Measurements from ENCODE around the gene KCNF1.

Gene KCNF1

DNA sequence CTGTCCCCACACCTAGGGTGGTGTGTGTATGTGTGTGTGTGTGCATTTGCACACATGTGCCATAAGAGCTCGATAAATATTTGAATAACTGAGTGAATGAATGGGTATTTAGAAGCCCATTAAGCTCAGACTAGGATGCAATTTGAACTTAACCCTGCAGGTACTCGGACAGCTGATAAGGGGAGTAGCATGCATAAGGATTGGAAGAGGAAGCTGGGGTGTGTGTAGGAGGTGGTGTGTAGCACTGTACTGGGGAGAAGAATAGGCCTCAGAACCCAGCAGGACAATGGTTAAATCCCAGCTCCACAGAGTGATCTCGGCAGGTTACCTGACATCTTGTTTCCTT lies 1.8 kb upstream of the KCNF1 start:
- Histone ChIP-seq H3K27me3 (ENCODE audit: control insufficient read depth, insufficient read depth, low read length) (peaks cover 45% of the 10 kb centered on the region), H3K9ac (ENCODE audit: low read length) (no peak overlapping the region), H3K9me3 (ENCODE audit: control insufficient read depth, low read length) (no peaks in the 10 kb centered on the region), H3K36me3 (ENCODE audit: control insufficient read depth, insufficient read depth, low read length) (no peaks in the 10 kb centered on the region), H3K4me3 (ENCODE audit: low read length) (no peak overlapping the region), H3K4me1 (ENCODE audit: control insufficient read depth, insufficient read depth, low read length) (peaks cover 6% of the 10 kb centered on the region)

DNA sequence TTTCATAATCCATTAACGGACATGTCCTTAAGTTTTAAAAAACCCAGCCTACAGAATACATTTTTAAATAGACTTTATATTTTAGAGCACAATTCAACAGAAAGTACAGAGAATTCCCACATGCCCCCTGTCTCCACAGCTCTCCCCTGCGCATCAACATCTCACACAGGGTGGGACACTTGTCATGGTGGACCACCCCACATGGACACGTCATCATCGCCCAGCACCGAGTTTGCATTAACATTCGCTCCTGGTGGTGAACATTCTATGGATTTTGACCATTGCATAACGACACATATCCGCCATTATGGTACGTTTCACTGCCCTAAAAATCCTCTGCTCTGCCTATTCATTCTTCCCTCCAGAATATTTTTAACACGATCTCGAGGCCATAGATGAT lies 1.1 kb upstream of the KCNF1 start:
- H3K36me3 ChIP-seq (ENCODE audit: control insufficient read depth, insufficient read depth, low read length), result no peaks in the 10 kb centered on the region
- H3K9ac ChIP-seq (ENCODE audit: low read length), result no peak overlapping the region
- no peak overlapping the region for H3K4me3 ChIP-seq (ENCODE audit: low read length)
- H3K27me3 ChIP-seq (ENCODE audit: control insufficient read depth, insufficient read depth, low read length), result peaks cover 49% of the 10 kb centered on the region
- H3K9me3 ChIP-seq (ENCODE audit: control insufficient read depth, low read length), result no peaks in the 10 kb centered on the region
- H3K4me1 ChIP-seq (ENCODE audit: control insufficient read depth, insufficient read depth, low read length), result peaks cover 6% of the 10 kb centered on the region

DNA sequence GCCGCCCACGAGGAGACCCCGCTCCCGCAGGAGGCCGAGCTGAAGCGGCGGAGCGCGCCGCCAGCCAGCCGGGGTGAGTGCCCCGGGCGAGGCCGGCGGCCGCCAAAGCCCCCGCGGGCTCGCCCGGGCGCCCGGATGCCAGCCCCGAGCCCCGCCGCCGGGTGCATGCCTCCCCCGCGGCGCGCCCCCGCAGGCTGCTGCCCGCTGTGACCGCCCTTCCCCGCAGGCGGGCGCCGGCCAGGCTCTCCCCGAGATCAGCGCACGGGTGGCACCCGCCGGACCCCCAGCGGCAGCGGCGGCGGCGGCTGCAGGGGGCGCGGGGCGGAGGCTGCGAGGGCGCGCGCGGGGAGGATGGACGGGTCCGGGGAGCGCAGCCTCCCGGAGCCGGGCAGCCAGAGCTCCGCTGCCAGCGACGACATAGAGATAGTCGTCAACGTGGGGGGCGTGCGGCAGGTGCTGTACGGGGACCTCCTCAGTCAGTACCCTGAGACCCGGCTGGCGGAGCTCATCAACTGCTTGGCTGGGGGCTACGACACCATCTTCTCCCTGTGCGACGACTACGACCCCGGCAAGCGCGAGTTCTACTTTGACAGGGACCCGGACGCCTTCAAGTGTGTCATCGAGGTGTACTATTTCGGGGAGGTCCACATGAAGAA lies 470 bp downstream of the KCNF1 start:
- Histone ChIP-seq H3K9me3 (ENCODE audit: control insufficient read depth, low read length) (no peaks in the 10 kb centered on the region), H3K27me3 (ENCODE audit: control insufficient read depth, insufficient read depth, low read length) (peaks cover 52% of the 10 kb centered on the region), H3K4me3 (ENCODE audit: low read length) (no peak overlapping the region), H3K9ac (ENCODE audit: low read length) (no peak overlapping the region), H3K4me1 (ENCODE audit: control insufficient read depth, insufficient read depth, low read length) (peaks cover 6% of the 10 kb centered on the region), H3K36me3 (ENCODE audit: control insufficient read depth, insufficient read depth, low read length) (no peaks in the 10 kb centered on the region)

DNA sequence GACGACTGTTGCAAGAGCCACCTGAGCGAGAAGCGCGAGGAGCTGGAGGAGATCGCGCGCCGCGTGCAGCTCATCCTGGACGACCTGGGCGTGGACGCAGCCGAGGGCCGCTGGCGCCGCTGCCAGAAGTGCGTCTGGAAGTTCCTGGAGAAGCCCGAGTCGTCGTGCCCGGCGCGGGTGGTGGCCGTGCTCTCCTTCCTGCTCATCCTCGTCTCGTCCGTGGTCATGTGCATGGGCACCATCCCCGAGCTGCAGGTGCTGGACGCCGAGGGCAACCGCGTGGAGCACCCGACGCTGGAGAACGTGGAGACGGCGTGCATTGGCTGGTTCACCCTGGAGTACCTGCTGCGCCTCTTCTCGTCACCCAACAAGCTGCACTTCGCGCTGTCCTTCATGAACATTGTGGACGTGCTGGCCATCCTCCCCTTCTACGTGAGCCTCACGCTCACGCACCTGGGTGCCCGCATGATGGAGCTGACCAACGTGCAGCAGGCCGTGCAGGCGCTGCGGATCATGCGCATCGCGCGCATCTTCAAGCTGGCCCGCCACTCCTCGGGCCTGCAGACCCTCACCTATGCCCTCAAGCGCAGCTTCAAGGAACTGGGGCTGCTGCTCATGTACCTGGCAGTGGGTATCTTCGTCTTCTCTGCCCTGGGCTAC lies 1.2 kb downstream of the KCNF1 start:
- no peaks in the 10 kb centered on the region for H3K9me3 ChIP-seq (ENCODE audit: control insufficient read depth, low read length)
- H3K9ac ChIP-seq (ENCODE audit: low read length), result no peak overlapping the region
- H3K27me3 ChIP-seq (ENCODE audit: control insufficient read depth, insufficient read depth, low read length), result peaks cover 52% of the 10 kb centered on the region
- no peak overlapping the region for H3K4me3 ChIP-seq (ENCODE audit: low read length)
- peaks cover 6% of the 10 kb centered on the region for H3K4me1 ChIP-seq (ENCODE audit: control insufficient read depth, insufficient read depth, low read length)
- H3K36me3 ChIP-seq (ENCODE audit: control insufficient read depth, insufficient read depth, low read length), result no peaks in the 10 kb centered on the region

DNA sequence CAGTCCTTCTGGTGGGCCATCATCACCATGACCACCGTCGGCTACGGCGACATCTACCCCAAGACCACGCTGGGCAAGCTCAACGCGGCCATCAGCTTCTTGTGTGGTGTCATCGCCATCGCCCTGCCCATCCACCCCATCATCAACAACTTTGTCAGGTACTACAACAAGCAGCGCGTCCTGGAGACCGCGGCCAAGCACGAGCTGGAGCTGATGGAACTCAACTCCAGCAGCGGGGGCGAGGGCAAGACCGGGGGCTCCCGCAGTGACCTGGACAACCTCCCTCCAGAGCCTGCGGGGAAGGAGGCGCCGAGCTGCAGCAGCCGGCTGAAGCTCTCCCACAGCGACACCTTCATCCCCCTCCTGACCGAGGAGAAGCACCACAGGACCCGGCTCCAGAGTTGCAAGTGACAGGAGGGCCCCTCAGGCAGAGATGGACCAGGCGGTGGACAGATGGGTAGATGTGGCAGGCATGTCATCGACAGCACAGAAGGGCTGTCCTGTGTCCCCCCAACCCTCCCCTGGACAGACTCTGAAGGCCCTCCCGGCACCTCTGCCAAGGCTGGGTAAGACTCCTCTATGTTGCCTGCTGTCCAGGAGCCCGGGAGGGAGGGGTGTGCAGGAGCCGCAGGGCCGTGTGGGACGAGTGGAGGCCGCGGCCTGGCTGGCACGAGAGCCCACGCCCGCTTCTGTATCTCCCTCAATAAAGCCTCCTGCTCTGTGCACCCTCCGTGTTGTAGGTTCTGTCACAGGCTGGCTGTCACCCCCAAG lies 2.0 kb downstream of the KCNF1 start:
- peaks cover 6% of the 10 kb centered on the region for H3K4me1 ChIP-seq (ENCODE audit: control insufficient read depth, insufficient read depth, low read length)
- no peaks in the 10 kb centered on the region for H3K9me3 ChIP-seq (ENCODE audit: control insufficient read depth, low read length)
- H3K36me3 ChIP-seq (ENCODE audit: control insufficient read depth, insufficient read depth, low read length), result no peaks in the 10 kb centered on the region
- H3K4me3 ChIP-seq (ENCODE audit: low read length), result no peak overlapping the region
- peaks cover 52% of the 10 kb centered on the region for H3K27me3 ChIP-seq (ENCODE audit: control insufficient read depth, insufficient read depth, low read length)
- no peak overlapping the region for H3K9ac ChIP-seq (ENCODE audit: low read length)

DNA sequence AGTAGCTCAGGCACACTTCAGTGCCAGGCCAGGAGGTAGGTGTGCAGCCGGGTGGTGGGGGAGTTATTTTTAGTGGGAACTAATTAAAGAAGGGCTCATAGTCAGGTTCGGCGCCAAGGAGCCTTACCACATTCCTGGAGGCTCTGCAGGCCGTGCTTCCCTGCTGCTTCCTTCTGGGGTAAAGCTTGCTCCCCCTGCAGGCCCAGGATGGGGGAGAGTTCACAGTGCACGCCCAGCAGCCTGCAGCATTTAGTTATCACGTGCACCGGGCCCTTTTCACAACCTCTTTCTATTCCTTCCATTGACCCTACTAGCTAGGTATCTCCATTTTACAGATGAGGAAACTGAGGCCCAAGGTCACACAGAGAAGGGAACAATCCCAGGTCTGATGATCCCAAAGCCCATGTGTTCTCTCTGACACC lies 2.5 kb downstream of the KCNF1 start:
- peaks cover 52% of the 10 kb centered on the region for H3K27me3 ChIP-seq (ENCODE audit: control insufficient read depth, insufficient read depth, low read length)

DNA sequence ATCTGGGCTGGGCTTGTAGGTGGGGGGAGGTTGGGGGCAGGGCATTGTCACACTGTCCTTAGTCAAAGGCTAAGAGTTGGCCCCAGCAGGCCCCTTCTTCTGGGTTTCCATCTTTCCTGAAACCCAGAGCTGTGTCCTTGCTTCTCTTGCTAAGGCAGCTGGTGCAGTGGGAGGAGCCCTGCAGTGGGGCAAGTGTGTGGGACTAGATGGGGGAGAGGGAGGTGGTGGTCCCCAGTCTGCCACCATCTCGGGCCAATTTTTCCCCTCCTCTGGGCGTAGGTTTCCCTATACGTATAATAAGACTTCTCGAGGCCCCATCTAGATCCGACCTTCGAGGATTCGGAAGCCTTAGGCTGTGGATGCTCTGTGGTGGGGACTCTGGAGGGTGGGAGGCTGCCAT lies 3.5 kb downstream of the KCNF1 start:
- no peak overlapping the region for H3K9ac ChIP-seq (ENCODE audit: low read length)
- H3K4me1 ChIP-seq (ENCODE audit: control insufficient read depth, insufficient read depth, low read length), result peaks cover 6% of the 10 kb centered on the region
- H3K4me3 ChIP-seq (ENCODE audit: low read length), result no peak overlapping the region
- peaks cover 48% of the 10 kb centered on the region for H3K27me3 ChIP-seq (ENCODE audit: control insufficient read depth, insufficient read depth, low read length)
- no peaks in the 10 kb centered on the region for H3K9me3 ChIP-seq (ENCODE audit: control insufficient read depth, low read length)
- H3K36me3 ChIP-seq (ENCODE audit: control insufficient read depth, insufficient read depth, low read length), result no peaks in the 10 kb centered on the region

More for the DNA sequence above, 2.5 kb downstream of the KCNF1 start:
- no peaks in the 10 kb centered on the region for H3K36me3 ChIP-seq (ENCODE audit: control insufficient read depth, insufficient read depth, low read length)
- H3K9ac ChIP-seq (ENCODE audit: low read length), result no peak overlapping the region
- H3K9me3 ChIP-seq (ENCODE audit: control insufficient read depth, low read length), result no peaks in the 10 kb centered on the region
- peaks cover 6% of the 10 kb centered on the region for H3K4me1 ChIP-seq (ENCODE audit: control insufficient read depth, insufficient read depth, low read length)
- H3K4me3 ChIP-seq (ENCODE audit: low read length), result no peak overlapping the region

DNA sequence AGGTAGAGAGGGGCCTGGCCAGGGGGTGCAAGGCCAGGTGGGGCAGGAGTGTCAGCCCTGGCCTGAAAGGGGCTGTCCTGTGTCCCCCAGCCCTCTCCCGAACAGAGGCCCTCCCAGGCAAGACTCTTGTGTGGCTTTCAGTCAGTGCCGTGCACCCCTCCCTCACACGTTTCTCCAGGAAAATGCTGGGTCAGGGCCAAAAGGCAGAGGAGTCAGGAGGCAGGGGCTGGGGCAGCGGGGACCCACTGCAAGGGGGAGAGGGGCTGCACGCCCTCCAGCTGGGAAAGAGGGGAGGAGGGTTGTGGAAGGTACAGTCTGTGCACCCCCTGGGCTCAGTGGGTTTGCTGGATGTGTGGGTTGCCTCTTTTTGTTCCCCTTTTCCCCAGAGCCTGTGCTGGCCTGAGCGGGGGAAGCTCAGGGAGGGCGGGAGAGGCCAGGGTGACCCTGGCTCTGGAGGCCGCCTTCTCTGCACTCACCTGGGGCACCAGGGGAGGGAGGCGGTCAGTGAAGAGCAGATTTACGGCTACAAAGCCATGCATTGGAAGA lies 4.1 kb downstream of the KCNF1 start:
- Histone ChIP-seq H3K4me3 (ENCODE audit: low read length) (no peak overlapping the region), H3K9me3 (ENCODE audit: control insufficient read depth, low read length) (no peaks in the 10 kb centered on the region), H3K9ac (ENCODE audit: low read length) (no peak overlapping the region), H3K4me1 (ENCODE audit: control insufficient read depth, insufficient read depth, low read length) (peaks cover 6% of the 10 kb centered on the region), H3K36me3 (ENCODE audit: control insufficient read depth, insufficient read depth, low read length) (no peaks in the 10 kb centered on the region), H3K27me3 (ENCODE audit: control insufficient read depth, insufficient read depth, low read length) (peaks cover 45% of the 10 kb centered on the region)

DNA sequence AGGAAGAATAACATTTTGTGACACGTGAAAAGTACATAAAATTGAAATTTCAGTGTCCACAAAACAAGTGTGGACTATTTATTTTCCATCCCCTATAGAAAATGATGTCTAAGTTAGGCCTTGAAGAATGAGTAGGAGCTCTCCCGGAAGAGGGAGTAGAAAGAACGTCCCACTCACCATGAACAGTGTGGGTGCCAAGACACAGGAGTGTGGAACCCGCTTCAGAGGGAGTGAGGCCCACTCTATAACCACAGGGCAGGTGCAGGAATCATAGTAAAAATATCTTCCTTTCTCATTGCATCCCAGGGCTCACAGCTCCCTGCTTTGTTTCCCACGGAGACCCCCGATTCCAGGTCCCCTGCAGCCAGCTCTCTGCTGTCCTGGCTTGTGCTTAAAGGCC lies 5.2 kb downstream of the KCNF1 start:
- H3K36me3 ChIP-seq (ENCODE audit: control insufficient read depth, insufficient read depth, low read length), result no peaks in the 10 kb centered on the region
- H3K4me1 ChIP-seq (ENCODE audit: control insufficient read depth, insufficient read depth, low read length), result no peaks in the 10 kb centered on the region
- no peaks in the 10 kb centered on the region for H3K9me3 ChIP-seq (ENCODE audit: control insufficient read depth, low read length)
- H3K4me3 ChIP-seq (ENCODE audit: low read length), result no peak overlapping the region
- peaks cover 34% of the 10 kb centered on the region for H3K27me3 ChIP-seq (ENCODE audit: control insufficient read depth, insufficient read depth, low read length)
- H3K9ac ChIP-seq (ENCODE audit: low read length), result no peak overlapping the region

DNA sequence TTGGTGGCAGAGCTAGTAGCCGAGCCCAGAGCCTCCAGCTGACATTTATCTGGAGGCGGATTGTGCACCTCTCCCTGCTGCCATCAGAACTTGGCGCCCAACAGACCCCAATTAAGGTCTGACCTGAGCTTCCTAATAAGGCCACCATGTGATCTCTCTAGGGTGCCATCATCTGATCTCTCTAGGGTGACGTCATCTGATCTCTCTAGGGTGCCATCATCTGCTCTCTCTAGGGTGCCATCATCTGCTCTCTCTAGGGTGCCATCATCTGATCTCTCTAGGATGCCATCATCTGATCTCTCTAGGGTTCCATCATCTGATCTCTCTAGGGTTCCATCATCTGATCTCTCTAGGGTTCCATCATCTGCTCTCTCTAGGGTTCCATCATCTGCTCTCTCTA lies 6.2 kb downstream of the KCNF1 start:
- Histone ChIP-seq H3K4me3 (ENCODE audit: low read length) (no peak overlapping the region), H3K27me3 (ENCODE audit: control insufficient read depth, insufficient read depth, low read length) (peaks cover 27% of the 10 kb centered on the region), H3K9ac (ENCODE audit: low read length) (no peak overlapping the region), H3K9me3 (ENCODE audit: control insufficient read depth, low read length) (no peaks in the 10 kb centered on the region), H3K4me1 (ENCODE audit: control insufficient read depth, insufficient read depth, low read length) (no peaks in the 10 kb centered on the region), H3K36me3 (ENCODE audit: control insufficient read depth, insufficient read depth, low read length) (no peaks in the 10 kb centered on the region)

DNA sequence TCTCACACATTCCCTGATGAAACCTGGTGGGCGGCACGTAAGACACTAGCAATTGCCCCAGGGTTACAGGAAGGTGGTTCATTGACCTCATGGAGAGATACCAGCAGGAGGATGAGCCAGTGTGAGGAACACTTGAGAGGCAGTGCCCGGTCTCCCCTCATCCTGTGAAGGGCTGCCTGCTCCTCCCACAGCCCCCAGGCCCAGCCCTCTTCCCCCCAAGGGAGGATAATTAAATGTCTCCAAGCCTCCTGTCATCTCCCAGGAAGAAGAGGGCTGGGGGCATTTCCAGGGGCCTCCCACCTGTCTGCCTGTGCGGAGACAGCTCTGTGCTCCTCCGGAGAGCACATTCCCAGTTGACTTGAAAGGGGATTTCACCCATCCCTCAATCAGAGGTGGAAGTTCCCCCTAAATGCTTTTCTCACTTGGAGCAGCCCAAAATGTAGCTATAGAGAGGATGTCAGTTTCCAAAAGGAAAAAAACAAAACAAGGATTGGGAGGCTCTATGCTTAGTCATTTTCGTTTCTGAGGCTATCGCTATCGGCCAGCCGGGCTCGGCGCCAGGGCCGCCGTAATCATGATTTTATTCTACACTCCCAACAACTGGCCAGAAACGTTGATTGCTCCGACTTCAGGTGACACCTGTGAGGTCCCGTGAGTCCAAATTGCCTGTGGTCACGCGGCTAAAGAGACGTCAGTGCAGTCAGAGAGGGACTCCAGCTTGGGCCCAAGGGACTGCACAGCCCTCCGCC lies 7.1 kb downstream of the KCNF1 start:
- peaks cover 20% of the 10 kb centered on the region for H3K27me3 ChIP-seq (ENCODE audit: control insufficient read depth, insufficient read depth, low read length)
- no peaks in the 10 kb centered on the region for H3K4me1 ChIP-seq (ENCODE audit: control insufficient read depth, insufficient read depth, low read length)
- no peak overlapping the region for H3K9ac ChIP-seq (ENCODE audit: low read length)
- H3K9me3 ChIP-seq (ENCODE audit: control insufficient read depth, low read length), result no peaks in the 10 kb centered on the region
- H3K36me3 ChIP-seq (ENCODE audit: control insufficient read depth, insufficient read depth, low read length), result no peaks in the 10 kb centered on the region
- H3K4me3 ChIP-seq (ENCODE audit: low read length), result no peak overlapping the region

DNA sequence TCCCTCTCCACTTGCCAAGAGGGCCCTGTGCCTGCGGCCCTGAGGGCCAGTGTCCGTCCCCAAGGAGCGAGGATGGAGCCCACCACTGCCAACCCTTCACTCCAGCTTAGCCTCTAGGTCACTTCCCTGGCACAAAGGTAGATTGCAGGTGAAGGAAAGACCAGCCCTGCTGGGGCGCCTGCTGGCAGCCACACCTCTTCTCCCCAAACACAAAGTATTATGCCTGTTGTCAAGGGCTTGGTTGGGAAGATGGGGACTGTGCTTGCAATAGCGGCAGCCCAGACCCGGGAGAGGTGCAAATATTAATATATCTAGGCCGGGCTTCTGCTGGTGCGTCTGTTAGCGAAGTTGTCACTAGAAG lies 7.7 kb downstream of the KCNF1 start:
- Histone ChIP-seq H3K4me1 (ENCODE audit: control insufficient read depth, insufficient read depth, low read length) (no peaks in the 10 kb centered on the region), H3K36me3 (ENCODE audit: control insufficient read depth, insufficient read depth, low read length) (no peaks in the 10 kb centered on the region), H3K9me3 (ENCODE audit: control insufficient read depth, low read length) (no peaks in the 10 kb centered on the region), H3K27me3 (ENCODE audit: control insufficient read depth, insufficient read depth, low read length) (peaks cover 15% of the 10 kb centered on the region), H3K9ac (ENCODE audit: low read length) (no peak overlapping the region), H3K4me3 (ENCODE audit: low read length) (no peak overlapping the region)

Measured in mucosa of stomach (tissue), 1 donor.